HG03439 (cell line): Measurements from ENCODE around the gene LRRC55.

Experiments
- ATAC-seq: cut with Tn5 transposase; IDR thresholded peaks from one replicate; pipeline ENCODE4 v1.9.1; 2021; ENCODE audit warnings: mild to moderate bottlenecking, moderate library complexity; ENCODE audit not compliant: unreplicated experiment

LRRC55 gene

DNA sequence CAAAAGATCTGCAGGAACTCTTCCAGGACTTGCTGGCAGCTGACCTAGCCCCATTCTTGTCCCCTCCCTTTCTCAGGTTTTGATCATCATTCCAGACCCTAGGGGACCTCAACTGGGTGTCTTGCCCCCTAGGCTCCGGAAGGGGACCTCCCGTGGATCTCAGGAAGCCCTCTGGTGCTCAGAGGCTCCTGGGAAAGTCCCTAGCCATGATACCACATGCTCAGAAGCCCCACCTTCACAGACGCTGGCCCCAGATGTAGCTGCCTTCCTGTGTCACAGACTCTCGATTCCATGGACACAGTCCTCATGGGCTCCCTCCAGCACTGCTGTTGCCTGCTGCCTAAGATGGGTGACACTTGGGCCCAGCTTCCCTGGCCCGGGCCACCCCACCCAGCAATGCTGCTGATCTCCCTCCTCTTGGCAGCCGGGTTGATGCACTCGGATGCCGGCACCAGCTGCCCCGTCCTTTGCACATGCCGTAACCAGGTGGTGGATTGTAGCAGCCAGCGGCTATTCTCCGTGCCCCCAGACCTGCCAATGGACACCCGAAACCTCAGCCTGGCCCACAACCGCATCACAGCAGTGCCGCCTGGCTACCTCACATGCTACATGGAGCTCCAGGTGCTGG is at the start of gene LRRC55:
Gene LRRC55, plus strand, starts transcription at position 276 of the 628 bp plus-strand sequence. Its CDS starts 70 bp downstream, at position 346.
- no peak for ATAC-seq

GRCh38 chr11:57133366-57134038 is 48.3 kb upstream of the LRRC55 start:
- ATAC-seq = no peak

DNA sequence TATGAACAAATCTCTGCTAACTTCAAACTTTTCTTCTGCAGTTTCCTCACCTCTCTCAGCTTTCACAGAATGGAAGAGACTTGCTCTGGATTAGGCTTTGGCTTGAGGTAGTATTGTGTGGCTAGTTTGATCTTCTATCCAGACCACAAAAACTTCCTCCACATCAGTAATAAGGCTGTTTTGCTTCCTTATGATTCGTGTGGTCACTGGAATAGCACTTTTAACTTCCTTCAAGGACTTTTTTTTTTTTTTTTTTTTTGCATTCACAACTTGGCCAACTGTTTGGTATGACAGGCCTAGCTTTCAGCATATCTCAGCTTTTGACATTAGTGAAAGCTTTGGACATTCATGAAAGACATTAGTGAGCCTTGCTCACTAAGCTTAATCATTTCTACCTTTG is 47.5 kb upstream of the LRRC55 start:
- no peak for ATAC-seq

DNA sequence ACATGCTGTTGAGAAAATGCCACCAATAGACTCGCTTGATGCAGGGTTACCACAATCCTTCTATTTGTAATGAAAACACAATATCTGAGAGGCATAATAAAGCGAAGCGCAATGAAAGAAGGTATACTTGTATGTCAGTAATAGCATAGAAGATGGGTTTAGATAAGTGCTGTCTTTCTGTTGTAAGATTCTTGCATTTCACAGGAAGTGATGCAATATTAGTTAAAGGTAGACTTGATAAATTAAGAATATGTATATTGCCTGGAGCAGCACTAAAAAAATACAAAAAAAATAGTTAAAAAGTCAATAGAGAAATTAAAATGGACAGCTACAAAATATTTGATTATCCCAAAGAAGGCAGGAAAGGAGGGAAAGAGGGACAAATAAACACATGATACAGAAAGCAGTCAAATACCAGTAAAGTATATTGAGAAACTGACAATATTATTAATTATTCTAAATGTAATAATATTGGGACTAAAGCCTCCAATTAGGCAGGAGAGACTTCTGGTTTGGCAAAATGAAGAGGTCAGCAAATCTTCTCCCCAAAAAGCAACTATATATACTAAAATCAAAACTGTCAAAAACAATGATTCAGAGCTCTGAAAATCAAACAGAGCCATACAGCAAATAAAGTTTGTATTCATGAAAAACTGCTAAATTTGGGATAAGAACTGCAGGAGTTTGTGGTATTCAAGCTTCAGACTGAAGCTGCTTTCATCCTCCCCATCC is 46.6 kb upstream of the LRRC55 start:
- ATAC-seq = no peak

DNA sequence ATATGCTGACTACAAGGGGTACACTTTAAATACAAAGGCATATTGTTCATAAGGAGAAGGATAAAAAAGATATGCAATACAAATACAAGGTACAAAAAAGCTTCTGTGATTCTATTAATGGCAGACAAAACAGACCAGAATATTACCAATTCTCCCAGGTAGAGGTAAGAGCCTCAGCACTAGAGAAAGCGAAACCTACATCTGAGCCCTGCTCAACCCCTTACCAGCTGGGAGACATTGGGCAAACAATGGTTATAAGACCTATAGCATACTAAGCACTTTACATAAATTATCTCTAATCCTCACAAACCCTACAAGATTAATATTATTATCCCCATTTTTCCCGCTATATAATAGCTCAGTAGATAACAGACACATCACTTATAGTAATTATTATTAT is 41.2 kb upstream of the LRRC55 start:
- no peak for ATAC-seq

DNA sequence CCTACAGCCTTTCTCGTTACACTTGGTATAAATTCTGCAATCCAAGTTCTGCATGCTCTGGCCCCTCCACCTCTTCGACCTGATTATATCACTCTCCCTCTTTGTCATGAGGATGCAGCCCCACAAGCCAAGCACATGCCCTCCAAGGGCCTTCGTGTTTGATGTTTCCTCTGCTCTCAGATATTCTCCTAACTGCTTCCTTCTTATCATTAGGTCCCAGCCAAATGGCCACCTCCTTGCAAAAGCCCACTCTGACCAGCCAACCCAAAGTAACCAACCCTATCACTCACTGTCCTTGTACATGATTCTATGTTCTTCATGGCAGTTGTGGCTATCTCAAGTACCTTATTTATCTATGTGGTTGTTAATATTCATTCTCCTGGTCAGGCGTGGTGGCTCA is 38.3 kb upstream of the LRRC55 start:
- ATAC-seq = no peak

DNA sequence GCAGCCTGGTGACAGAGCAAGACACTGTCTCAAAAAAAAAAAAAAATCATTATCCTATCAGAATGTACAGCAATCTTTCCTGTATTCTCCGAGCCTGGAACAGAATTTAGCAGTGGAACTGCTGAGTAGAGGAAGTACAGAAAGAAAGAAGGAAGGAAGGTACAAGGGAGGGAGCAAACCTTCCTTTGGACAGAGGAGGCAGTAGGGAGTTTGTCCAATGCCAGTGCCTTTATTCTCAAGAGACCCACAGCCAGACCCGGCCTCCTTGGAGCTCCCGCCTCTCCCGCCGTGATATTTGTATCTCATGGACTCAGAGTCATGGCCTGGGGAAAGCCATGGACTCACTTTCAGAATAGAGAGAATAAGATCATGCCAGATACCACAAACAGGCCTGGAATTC is 37.7 kb upstream of the LRRC55 start:
- no peak for ATAC-seq

GRCh38 chr11:57144531-57145320 is 37.0 kb upstream of the LRRC55 start:
- no peak for ATAC-seq

GRCh38 chr11:57146301-57146700 is 35.5 kb upstream of the LRRC55 start:
- no peak for ATAC-seq

- no peak for ATAC-seq
These were observed 33.1 kb upstream of the LRRC55 start for GRCh38 chr11:57148621-57149020.

- ATAC-seq = no peak
These were observed 31.3 kb upstream of the LRRC55 start for GRCh38 chr11:57150454-57150917.

DNA sequence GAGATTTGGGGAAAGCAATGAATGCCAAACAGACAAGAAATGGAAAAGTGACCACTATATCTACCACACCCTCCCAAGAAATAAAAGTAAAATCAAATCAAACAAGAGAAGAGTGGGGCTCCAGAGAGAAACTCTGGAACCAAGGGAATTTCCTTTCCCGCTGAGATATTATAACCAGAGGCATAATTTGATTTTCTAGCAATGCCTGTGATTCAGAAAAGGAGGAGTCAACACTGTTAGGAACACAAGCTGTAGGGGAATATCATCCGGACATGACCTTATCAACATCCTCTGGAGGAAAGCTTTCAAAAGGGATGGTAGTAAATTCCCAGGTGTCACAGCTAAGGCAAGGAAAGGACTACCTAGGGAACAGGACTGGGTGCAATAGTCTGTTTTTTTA is 29.6 kb upstream of the LRRC55 start:
- no peak for ATAC-seq

- no peak for ATAC-seq
These were observed 28.3 kb upstream of the LRRC55 start for GRCh38 chr11:57153448-57153847.

DNA sequence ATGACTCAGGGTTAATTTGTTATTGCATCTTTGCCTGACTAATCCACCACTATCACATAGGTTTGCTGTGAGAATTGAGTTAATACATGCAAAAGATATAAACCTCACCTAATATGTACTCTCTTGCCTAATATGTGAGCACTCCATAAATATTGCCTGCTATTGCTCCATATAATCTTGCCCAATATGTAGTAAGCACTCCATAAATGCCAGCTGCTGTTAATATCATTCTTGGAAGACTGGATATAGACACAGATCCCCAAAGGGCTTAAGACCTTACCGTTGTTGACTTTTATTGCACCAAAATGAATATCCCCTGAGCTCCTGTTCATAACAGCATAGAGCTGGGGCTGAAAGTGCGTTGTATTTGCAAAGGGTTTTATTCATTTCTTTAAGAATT is 27.0 kb upstream of the LRRC55 start:
- ATAC-seq = no peak

DNA sequence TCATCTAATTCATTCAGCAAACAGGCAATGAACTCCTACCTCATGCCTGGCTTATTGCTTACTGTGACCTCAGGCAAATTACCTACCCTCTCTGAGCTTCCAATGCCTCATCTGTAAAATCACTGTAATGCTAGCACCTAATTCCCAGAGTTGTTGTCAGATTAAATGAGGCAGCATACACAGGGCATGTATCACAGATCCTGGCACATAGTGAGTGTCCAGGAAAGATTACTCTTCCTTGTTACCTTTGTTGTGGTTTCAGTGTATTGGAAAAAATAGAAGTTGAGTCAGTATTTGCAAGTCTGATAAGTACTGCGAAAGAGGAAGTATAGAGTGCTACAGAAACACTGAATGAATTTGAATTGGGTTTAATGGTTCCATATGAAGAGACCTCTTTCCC is 26.4 kb upstream of the LRRC55 start:
- no peak for ATAC-seq

- ATAC-seq = no peak
These were observed 25.7 kb upstream of the LRRC55 start for GRCh38 chr11:57155838-57156607.

DNA sequence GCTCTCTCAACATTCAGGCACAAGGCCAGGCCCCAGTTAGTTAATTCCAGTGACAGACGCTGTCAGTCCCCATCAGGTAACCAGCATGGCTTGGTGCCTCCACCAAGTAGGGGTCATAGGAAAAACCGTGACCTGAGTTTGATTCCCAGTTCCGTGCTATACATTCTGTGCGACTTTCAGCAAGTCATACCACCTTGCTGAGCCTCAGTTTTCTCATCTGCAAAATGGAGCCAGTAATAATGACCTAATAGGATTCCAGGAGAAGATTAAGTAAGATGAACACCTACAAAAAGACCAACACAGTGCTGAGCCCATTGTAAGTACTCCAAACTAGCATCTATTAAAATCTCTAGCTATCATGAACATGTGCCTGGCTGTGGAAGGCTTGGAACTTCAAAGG is 24.8 kb upstream of the LRRC55 start:
- ATAC-seq = no peak

GRCh38 chr11:57157624-57158023 is 24.1 kb upstream of the LRRC55 start:
- no peak for ATAC-seq

GRCh38 chr11:57158180-57158579 is 23.6 kb upstream of the LRRC55 start:
- no peak for ATAC-seq

GRCh38 chr11:57158599-57158998 is 23.2 kb upstream of the LRRC55 start:
- ATAC-seq = no peak
